Measurements from ENCODE around the gene KLK3.

The KLK3 gene

DNA sequence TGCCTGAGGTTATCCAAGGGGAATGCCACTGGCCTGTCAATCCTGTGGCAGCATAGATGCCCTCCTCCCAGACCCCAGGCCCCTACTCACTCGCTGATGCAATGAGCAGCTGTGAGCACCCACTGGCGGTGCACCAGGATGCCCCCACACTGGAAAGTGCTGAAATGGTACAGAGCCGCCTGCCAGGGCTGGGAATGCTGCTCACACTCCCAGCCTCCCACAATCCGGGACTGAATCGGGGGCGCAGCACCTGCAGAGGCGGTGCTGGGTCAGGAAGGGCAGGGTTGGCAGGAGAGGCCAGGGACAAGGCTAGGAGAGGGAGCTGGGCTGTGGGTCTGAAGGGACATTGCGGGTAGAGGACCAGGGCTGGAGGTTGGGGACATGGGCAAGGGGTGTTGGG, 33.1 kb upstream of the KLK3 start:
- H3K4me2 ChIP-seq (ENCODE audit: low read length), result no peak overlapping the region
- no peak overlapping the region for H3K9ac ChIP-seq (ENCODE audit: low read length)
- no peaks in the 10 kb centered on the region for H3K36me3 ChIP-seq (replicated peaks; ENCODE audit: low read depth, low read length)
- peaks cover 45% of the 10 kb centered on the region for H3K4me1 ChIP-seq (ENCODE audit: low read length)
- H3K27me3 ChIP-seq (ENCODE audit: low read depth, low read length), result peaks cover 45% of the 10 kb centered on the region
- no peaks in the 10 kb centered on the region for H3K79me2 ChIP-seq (ENCODE audit: low read length)
- H3K4me3 ChIP-seq (ENCODE audit: low read length), result no peak overlapping the region
- no peak for TF ChIP-seq EZH2phosphoT487 (IDR thresholded peaks at IDR 0.05; ENCODE audit: low read depth)
- TF ChIP-seq, protein P1, sequence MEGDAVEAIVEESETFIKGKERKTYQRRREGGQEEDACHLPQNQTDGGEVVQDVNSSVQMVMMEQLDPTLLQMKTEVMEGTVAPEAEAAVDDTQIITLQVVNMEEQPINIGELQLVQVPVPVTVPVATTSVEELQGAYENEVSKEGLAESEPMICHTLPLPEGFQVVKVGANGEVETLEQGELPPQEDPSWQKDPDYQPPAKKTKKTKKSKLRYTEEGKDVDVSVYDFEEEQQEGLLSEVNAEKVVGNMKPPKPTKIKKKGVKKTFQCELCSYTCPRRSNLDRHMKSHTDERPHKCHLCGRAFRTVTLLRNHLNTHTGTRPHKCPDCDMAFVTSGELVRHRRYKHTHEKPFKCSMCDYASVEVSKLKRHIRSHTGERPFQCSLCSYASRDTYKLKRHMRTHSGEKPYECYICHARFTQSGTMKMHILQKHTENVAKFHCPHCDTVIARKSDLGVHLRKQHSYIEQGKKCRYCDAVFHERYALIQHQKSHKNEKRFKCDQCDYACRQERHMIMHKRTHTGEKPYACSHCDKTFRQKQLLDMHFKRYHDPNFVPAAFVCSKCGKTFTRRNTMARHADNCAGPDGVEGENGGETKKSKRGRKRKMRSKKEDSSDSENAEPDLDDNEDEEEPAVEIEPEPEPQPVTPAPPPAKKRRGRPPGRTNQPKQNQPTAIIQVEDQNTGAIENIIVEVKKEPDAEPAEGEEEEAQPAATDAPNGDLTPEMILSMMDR (IDR thresholded peaks at IDR 0.05; ENCODE audit: low read depth, low read length), result no peak
- H2AFZ ChIP-seq (ENCODE audit: low read depth, low read length), result no peak overlapping the region
- H3K9me3 ChIP-seq (ENCODE audit: insufficient read depth, low read length), result no peaks in the 10 kb centered on the region
- H4K20me1 ChIP-seq (ENCODE audit: insufficient read depth, low read length), result no peaks in the 10 kb centered on the region
- no peak overlapping the region for H3K27ac ChIP-seq (ENCODE audit: low read length)

DNA sequence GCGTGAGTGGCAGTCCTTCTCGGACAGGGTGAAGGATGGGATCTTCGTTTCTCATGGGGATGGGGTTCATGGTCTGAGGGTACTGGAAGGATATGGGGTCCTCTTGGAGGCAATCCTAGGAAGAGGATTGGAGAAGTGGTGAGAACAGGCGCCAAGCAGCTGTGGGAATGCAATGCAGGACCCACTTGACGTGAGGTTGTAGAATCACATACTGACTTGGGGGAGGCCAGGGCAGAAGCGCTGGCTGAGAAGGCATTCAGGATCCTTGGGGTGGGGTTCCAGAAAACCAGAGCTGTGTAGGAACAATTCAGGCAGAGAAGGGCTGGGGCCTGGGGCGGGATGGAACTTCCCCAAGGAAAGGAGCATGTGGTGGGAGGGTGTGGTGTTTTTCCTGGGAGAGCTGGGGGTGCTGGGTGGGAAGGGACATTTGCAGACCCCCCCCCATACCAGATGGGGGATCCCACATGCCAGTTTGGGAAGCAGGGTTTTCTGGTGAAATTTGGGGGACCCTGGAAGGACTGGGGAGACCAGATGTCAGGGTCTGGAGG, 32.0 kb upstream of the KLK3 start:
- Histone ChIP-seq H3K27ac (ENCODE audit: low read length) (no peak overlapping the region), H3K79me2 (ENCODE audit: low read length) (no peaks in the 10 kb centered on the region), H3K4me3 (ENCODE audit: low read length) (no peak overlapping the region), H3K9ac (ENCODE audit: low read length) (no peak overlapping the region), H3K36me3 (replicated peaks; ENCODE audit: low read depth, low read length) (no peaks in the 10 kb centered on the region), H3K4me1 (ENCODE audit: low read length) (peaks cover 36% of the 10 kb centered on the region), H4K20me1 (ENCODE audit: insufficient read depth, low read length) (no peaks in the 10 kb centered on the region), H3K9me3 (ENCODE audit: insufficient read depth, low read length) (no peaks in the 10 kb centered on the region), H2AFZ (ENCODE audit: low read depth, low read length) (no peak overlapping the region), H3K4me2 (ENCODE audit: low read length) (no peak overlapping the region), H3K27me3 (ENCODE audit: low read depth, low read length) (peaks cover 45% of the 10 kb centered on the region)
- TF ChIP-seq, protein P1 (IDR thresholded peaks at IDR 0.05; ENCODE audit: low read depth, low read length), result no peak
- no peak for TF ChIP-seq EZH2phosphoT487 (IDR thresholded peaks at IDR 0.05; ENCODE audit: low read depth)

DNA sequence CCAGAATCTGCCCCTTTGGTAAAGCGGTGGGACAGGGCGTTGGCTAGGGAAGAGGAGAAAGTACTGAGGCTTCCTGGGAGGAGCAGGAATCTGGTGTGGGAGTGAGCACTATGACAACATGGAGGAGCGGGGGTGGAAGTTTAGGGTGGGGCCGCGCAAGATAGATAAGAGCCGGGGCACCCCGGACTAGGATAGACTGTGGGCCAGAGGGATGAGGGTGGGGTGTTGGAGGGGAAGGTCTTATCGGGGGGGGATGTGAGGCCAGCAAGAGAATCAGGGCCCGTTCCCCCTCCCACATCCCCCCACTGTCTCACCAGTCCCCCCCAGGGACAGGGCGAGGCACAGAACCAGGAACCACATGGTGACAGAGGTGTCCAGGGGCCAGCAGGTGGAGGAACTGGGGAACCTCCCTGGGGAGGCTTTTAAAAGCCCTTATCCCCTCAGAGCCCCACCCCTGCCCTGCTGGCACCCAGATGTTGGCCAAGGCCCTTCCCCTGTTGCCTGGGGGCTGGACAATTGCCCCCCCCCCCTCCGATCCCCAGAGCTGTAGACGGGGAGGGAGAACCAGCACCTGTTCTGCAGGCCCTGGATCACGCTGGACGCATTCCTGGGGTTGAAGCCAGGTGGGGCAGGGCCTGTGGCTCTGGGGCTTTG, 31.2 kb upstream of the KLK3 start, which contains the start of gene KLK1:
Gene KLK1, minus strand, starts transcription at position 399 of the 654 bp plus-strand sequence. Its CDS starts 39 bp downstream, at position 360.
- H3K9me3 ChIP-seq (ENCODE audit: insufficient read depth, low read length), result no peaks in the 10 kb centered on the region
- no peaks in the 10 kb centered on the region for H4K20me1 ChIP-seq (ENCODE audit: insufficient read depth, low read length)
- H3K27ac ChIP-seq (ENCODE audit: low read length), result no peak within 1 kb of the TSS
- TF ChIP-seq EZH2phosphoT487 (IDR thresholded peaks at IDR 0.05; ENCODE audit: low read depth), result no peak
- TF ChIP-seq, protein P1 (IDR thresholded peaks at IDR 0.05; ENCODE audit: low read depth, low read length), result no peak
- H3K9ac ChIP-seq (ENCODE audit: low read length), result no peak within 1 kb of the TSS
- H3K4me1 ChIP-seq (ENCODE audit: low read length), result peaks cover 29% of the 10 kb centered on the region
- no peaks in the 10 kb centered on the region for H3K79me2 ChIP-seq (ENCODE audit: low read length)
- H2AFZ ChIP-seq (ENCODE audit: low read depth, low read length), result no peak within 1 kb of the TSS
- no peak within 1 kb of the TSS for H3K4me3 ChIP-seq (ENCODE audit: low read length)
- no peaks in the 10 kb centered on the region for H3K36me3 ChIP-seq (replicated peaks; ENCODE audit: low read depth, low read length)
- no peak within 1 kb of the TSS for H3K4me2 ChIP-seq (ENCODE audit: low read length)
- peaks cover 46% of the 10 kb centered on the region for H3K27me3 ChIP-seq (ENCODE audit: low read depth, low read length)

DNA sequence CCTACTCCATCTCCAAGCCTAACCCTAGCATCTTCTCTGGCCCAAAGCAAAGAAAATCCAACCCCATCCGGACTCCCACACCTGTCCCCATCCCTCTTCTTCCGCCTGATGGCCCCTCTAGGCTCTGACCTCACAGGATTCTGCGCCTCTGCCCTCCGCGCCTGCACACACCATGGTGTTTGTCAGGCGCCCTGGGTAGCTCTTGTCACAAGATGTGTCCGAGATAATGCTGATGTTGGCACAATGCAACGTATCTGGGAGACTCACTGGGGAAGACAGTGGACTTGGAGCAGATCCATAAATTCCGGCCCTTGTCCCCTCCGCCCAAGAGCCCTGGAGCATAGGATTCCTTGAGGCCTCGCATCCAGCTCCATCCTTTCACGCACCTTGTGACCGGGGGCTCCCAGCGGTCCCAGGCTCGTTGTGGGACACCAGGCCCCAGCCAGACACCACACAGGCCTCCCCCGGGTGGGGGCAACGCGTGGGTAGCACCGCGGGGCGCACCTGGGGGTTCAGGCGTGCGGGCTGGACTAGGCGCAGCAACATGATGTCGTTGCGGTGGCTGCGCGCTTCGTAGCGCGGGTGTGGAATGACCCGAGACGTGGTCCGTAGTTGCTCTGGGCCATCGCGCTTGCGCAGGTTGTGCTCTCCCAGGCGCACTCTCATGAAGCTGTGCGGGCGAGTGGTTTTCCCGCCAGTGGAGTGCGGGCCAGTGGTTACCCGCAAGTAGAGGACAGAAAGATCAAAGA, 28.0 kb upstream of the KLK3 start:
- Histone ChIP-seq H4K20me1 (ENCODE audit: insufficient read depth, low read length) (no peaks in the 10 kb centered on the region), H3K79me2 (ENCODE audit: low read length) (no peaks in the 10 kb centered on the region), H3K9ac (ENCODE audit: low read length) (no peak overlapping the region), H3K27me3 (ENCODE audit: low read depth, low read length) (peaks cover 35% of the 10 kb centered on the region), H3K4me3 (ENCODE audit: low read length) (no peak overlapping the region), H2AFZ (ENCODE audit: low read depth, low read length) (no peak overlapping the region), H3K36me3 (replicated peaks; ENCODE audit: low read depth, low read length) (no peaks in the 10 kb centered on the region), H3K9me3 (ENCODE audit: insufficient read depth, low read length) (no peaks in the 10 kb centered on the region), H3K4me1 (ENCODE audit: low read length) (no peaks in the 10 kb centered on the region), H3K27ac (ENCODE audit: low read length) (no peak overlapping the region), H3K4me2 (ENCODE audit: low read length) (no peak overlapping the region)
- TF ChIP-seq, protein P1 (IDR thresholded peaks at IDR 0.05; ENCODE audit: low read depth, low read length), result no peak
- no peak for TF ChIP-seq EZH2phosphoT487 (IDR thresholded peaks at IDR 0.05; ENCODE audit: low read depth)

Measured in OCI-LY3 (cell line).